ENCODE results near the gene RCSD1. TPM values are rescaled to one million over a fixed set of nuclear protein-coding genes. Genes with fewer than 3 reads are reported as not detected.
A peak's percentile ranks its signal among the peaks of the same experiment; 100 is the strongest.

Gene RCSD1
- total and polyA plus RNA-seq, 2 of the 13 experiments (the other 11 are each of a cell fraction or from before 2014, with no cell fraction given) = not detected

DNA sequence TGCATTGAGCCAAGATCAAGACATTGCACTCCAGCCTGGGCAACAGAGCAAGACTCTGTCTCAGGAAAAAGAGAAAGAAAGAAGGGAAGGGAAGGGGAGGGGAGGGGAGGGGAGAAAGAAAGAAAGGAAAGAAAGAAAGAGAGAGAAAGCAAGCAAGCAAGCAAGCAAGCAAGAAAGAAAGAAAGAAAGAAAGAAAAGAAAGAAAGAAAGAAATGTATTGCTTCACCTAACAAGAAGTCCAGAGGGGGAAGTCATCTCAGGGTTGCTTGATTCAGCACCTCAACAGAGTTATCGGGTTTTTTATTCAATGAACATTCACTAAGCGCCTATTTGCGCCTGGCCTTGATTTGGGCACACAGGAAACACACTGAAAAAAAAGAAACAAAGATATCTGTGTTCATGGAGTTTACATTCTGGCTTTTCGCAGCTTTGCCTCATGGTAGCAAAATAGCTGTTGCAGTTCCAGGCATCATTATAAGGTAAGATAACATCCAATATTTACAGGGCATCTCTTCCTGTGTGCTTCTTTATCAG lies 8.2 kb upstream of the RCSD1 start:
- Histone ChIP-seq H3K9ac (ENCODE audit: insufficient read depth, low read depth, low read length) (no peak overlapping the region), H4K20me1 (ENCODE audit: insufficient read depth, low read length) (no peaks in the 10 kb centered on the region), H3K4me1 (ENCODE audit: insufficient read depth, low read length) (no peaks in the 10 kb centered on the region), H3K27ac (ENCODE audit: extremely low read length, insufficient read depth, low read length) (no peak overlapping the region), H2AFZ (ENCODE audit: low read length) (no peak overlapping the region), H3K4me3 (replicated peaks in 1 of 3; ENCODE audit: insufficient read depth in 1 of 3, low read depth in 2 of 3, low read length in 3 of 3) (no peak overlapping the region), H3K79me2 (ENCODE audit: insufficient read depth, low read length) (no peaks in the 10 kb centered on the region), H3K27me3 (ENCODE audit: control insufficient read depth in 1 of 2, insufficient read depth in 2 of 2, low read length in 2 of 2) (peaks cover 0 to 3% of the 10 kb centered on the region in 2 experiments; a peak in 1 of 5 replicates), H3K4me2 (ENCODE audit: low read depth, low read length) (no peak overlapping the region), H3K36me3 (replicated peaks in 1 of 2; ENCODE audit: control insufficient read depth in 1 of 2, insufficient read depth in 2 of 2, low read length in 2 of 2) (no peaks in the 10 kb centered on the region), H3K9me3 (ENCODE audit: low read length) (no peaks in the 10 kb centered on the region)
- POLR2A ChIA-PET = no interaction called here
- intact Hi-C loops (cut with micrococcal nuclease; ENCODE audit: unreplicated experiment) (no loop called here), in situ Hi-C loops (cut with HindIII; ENCODE audit: extremely low pct_ligation_motif_present, low pct_unique_long_range_greater_than_20kb) (no loop called here)
- BruUV-seq (replicated peaks) = no TSS peak
- no peak for DNase-seq (ENCODE audit: low spot score)
- CTCF ChIA-PET (ENCODE audit: low intra/inter-chr PET ratio, low total read pairs) = no interaction called here
- no peak for FAIRE-seq
- TF ChIP-seq ZKSCAN1 (IDR thresholded peaks at IDR 0.05; ENCODE audit: low read length) (no peak), TBL1XR1 (IDR thresholded peaks at IDR 0.05; ENCODE audit: borderline replicate concordance, low read length, partially characterized antibody) (no peak), ZBTB25 (CRISPR knock-in tag; IDR thresholded peaks at IDR 0.05) (no peak), AGO2 (optimal IDR thresholded peaks at IDR 0.05; ENCODE audit: low read depth, low read length) (no peak)
- ATAC-seq = no peak
- 3% methylated on average over 4 of the region's 4 CpGs for WGBS (ENCODE audit: low lambda C conversion rate)

DNA sequence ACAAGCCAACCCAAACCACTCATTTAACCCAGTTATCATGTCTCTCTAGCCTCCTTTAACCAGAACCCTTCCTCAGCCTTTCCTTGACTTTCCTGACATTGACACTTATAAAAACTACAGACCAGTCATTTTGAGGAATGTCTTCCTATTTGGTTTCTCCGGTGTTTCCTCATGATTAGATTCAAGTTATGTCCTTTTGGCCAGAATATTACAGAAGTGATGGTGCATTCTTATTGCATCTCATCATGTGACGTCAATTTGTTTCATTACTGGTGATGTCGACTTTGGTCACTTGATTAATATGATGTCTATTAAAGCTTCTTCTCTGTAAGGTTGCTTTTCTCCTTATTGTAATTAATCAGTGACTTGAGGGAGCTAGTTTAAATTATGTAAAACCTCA lies 6.1 kb upstream of the RCSD1 start:
- H3K4me3 ChIP-seq (replicated peaks in 1 of 3; ENCODE audit: insufficient read depth in 1 of 3, low read depth in 2 of 3, low read length in 3 of 3) = no peak overlapping the region
- H3K36me3 ChIP-seq (replicated peaks in 1 of 2; ENCODE audit: control insufficient read depth in 1 of 2, insufficient read depth in 2 of 2, low read length in 2 of 2) = no peaks in the 10 kb centered on the region
- TF ChIP-seq CREB1 (IDR thresholded peaks at IDR 0.05) = peak; percentile 62
- TF ChIP-seq CREB1 (CRISPR knock-in tag; IDR thresholded peaks at IDR 0.05) = no peak
- no peak for TF ChIP-seq MXI1 (IDR thresholded peaks at IDR 0.05; ENCODE audit: borderline replicate concordance, low read depth, low read length)
- TF ChIP-seq ZNF7 (CRISPR knock-in tag; IDR thresholded peaks at IDR 0.05) = no peak
- no peak for TF ChIP-seq ATF7-NPFF (CRISPR knock-in tag; IDR thresholded peaks at IDR 0.05; ENCODE audit: low read depth)
- peaks cover 15% of the 10 kb centered on the region for H3K4me1 ChIP-seq (ENCODE audit: insufficient read depth, low read length)
- no peaks in the 10 kb centered on the region for H4K20me1 ChIP-seq (ENCODE audit: insufficient read depth, low read length)
- H3K27ac ChIP-seq (ENCODE audit: extremely low read length, insufficient read depth, low read length) = no peak overlapping the region
- H3K9me3 ChIP-seq (ENCODE audit: low read length) = no peaks in the 10 kb centered on the region
- CTCF ChIA-PET (ENCODE audit: low intra/inter-chr PET ratio, low total read pairs) = no interaction called here
- no TSS peak for BruUV-seq (replicated peaks)
- intact Hi-C loops (cut with micrococcal nuclease; ENCODE audit: unreplicated experiment) = no loop called here
- no peak overlapping the region for H2AFZ ChIP-seq (ENCODE audit: low read length)
- FAIRE-seq = no peak
- no peaks in the 10 kb centered on the region for H3K79me2 ChIP-seq (ENCODE audit: insufficient read depth, low read length)
- no peak for DNase-seq (ENCODE audit: low spot score)
- H3K27me3 ChIP-seq (ENCODE audit: control insufficient read depth in 1 of 2, insufficient read depth in 2 of 2, low read length in 2 of 2) = peaks cover 0 to 7% of the 10 kb centered on the region in 2 experiments; a peak in 2 of 5 replicates
- no peak overlapping the region for H3K9ac ChIP-seq (ENCODE audit: insufficient read depth, low read depth, low read length)
- in situ Hi-C loops (cut with HindIII; ENCODE audit: extremely low pct_ligation_motif_present, low pct_unique_long_range_greater_than_20kb) = no loop called here
- H3K4me2 ChIP-seq (ENCODE audit: low read depth, low read length) = no peak overlapping the region
- POLR2A ChIA-PET = no interaction called here
- 24% methylated on average over 3 of the region's 3 CpGs for WGBS (ENCODE audit: low lambda C conversion rate)
- ATAC-seq = no peak
